HG02763 (cell line): ENCODE results near the gene BBS9.

Experiments used
- ATAC-seq: cut with Tn5 transposase; IDR thresholded peaks from one replicate; pipeline ENCODE4 v1.9.1; 2021; ENCODE audit warnings: mild to moderate bottlenecking, moderate library complexity; ENCODE audit not compliant: unreplicated experiment

The BBS9 gene

GRCh38 chr7:33351709-33352108 is 222.3 kb downstream of the BBS9 start:
- ATAC-seq = no peak

- no peak for ATAC-seq
Measured at GRCh38 chr7:33354201-33354600, 224.8 kb downstream of the BBS9 start.

- ATAC-seq = no peak
Measured at GRCh38 chr7:33355386-33355785, 226.0 kb downstream of the BBS9 start.

- no peak for ATAC-seq
Measured at GRCh38 chr7:33356336-33356735, 227.0 kb downstream of the BBS9 start.

- ATAC-seq = no peak
Measured at GRCh38 chr7:33357846-33358245, 228.5 kb downstream of the BBS9 start.

- ATAC-seq = no peak
Measured at GRCh38 chr7:33369888-33370287, 240.5 kb downstream of the BBS9 start.

- no peak for ATAC-seq
Measured at GRCh38 chr7:33373195-33373594, 243.8 kb downstream of the BBS9 start.

GRCh38 chr7:33379891-33380525 is 250.6 kb downstream of the BBS9 start:
- no peak for ATAC-seq

- ATAC-seq = no peak
Measured at GRCh38 chr7:33388332-33388731, 259.0 kb downstream of the BBS9 start.

- ATAC-seq = no peak
Measured at GRCh38 chr7:33392148-33392547, 262.8 kb downstream of the BBS9 start.

GRCh38 chr7:33393770-33394169 is 264.4 kb downstream of the BBS9 start:
- no peak for ATAC-seq

GRCh38 chr7:33395340-33395739 is 266.0 kb downstream of the BBS9 start:
- no peak for ATAC-seq

GRCh38 chr7:33399528-33400213 is 270.3 kb downstream of the BBS9 start:
- ATAC-seq = no peak

- no peak for ATAC-seq
Measured at GRCh38 chr7:33400214-33400538, 270.8 kb downstream of the BBS9 start.

GRCh38 chr7:33410266-33410665 is 280.9 kb downstream of the BBS9 start:
- no peak for ATAC-seq

- no peak for ATAC-seq
Measured at GRCh38 chr7:33411020-33411419, 281.7 kb downstream of the BBS9 start.

GRCh38 chr7:33412331-33412730 is 283.0 kb downstream of the BBS9 start:
- no peak for ATAC-seq

GRCh38 chr7:33418251-33418701 is 288.9 kb downstream of the BBS9 start:
- ATAC-seq = no peak

GRCh38 chr7:33420311-33420940 is 291.1 kb downstream of the BBS9 start:
- no peak for ATAC-seq

GRCh38 chr7:33421429-33421828 is 292.1 kb downstream of the BBS9 start:
- no peak for ATAC-seq

- no peak for ATAC-seq
Measured at GRCh38 chr7:33422141-33422540, 292.8 kb downstream of the BBS9 start.
